Activated T-helper 9 cell treated with anti-CD3 and anti-CD28 coated beads, Interleukin-2, amount 50 U/mL, for 16 hours (primary cell): ENCODE measurements around the gene RAD23B.

Experiments used
- DNase-seq: peaks from one replicate; pipeline ENCODE4 v3.0.0-alpha.2; 2020; ENCODE audit warnings: low read depth

Gene RAD23B

DNA sequence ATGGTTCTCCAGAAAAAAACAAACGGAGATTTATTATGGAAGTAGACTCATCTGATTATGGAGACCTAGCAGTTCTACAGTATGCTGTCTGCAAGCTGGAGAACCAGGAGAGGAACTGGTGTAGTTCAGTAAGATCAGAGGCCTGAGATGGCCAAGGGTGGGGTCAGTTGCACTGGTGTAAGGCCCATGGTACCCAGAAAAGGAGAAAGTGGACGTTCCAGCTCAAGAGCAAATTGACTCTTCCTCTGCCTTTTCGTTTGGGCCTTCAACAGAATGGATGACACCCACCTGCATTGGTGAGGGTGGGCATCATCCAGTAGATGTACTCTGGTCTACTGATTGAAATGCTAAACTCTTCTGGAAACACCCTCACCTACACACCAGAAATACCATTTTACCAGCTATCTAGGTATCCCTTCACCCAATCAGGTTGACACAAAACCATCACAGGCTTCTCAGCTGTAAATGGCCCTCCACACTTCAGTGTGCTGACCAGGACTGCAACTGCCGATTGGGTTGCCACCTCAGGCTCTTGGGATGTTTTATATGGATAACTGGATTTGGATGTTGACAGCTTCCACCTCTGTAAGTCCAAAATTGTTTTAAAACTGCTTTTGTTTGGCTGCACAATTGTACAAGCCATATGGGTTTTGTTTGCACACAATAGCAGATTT lies 51.2 kb downstream of the RAD23B start:
- no peak for DNase-seq

DNA sequence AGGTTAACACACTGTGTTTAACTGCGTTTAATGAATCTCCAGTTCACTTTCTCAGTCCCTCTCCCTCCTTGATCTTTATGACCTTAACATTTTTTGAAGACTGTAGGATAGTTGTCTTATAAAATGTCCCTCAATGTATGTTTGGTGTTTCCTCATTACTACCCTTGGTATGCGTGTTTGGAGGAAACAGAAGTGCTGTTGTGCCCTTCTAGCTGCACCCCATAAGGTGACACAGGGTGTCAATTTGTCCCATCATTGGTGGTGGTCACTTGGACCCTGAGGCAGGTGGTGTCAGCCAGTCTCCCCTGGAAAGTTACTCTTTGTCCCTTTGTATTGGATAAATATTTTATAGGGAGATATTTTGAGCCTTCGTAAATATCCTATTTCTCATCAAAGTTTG lies 52.3 kb downstream of the RAD23B start:
- no peak for DNase-seq

DNA sequence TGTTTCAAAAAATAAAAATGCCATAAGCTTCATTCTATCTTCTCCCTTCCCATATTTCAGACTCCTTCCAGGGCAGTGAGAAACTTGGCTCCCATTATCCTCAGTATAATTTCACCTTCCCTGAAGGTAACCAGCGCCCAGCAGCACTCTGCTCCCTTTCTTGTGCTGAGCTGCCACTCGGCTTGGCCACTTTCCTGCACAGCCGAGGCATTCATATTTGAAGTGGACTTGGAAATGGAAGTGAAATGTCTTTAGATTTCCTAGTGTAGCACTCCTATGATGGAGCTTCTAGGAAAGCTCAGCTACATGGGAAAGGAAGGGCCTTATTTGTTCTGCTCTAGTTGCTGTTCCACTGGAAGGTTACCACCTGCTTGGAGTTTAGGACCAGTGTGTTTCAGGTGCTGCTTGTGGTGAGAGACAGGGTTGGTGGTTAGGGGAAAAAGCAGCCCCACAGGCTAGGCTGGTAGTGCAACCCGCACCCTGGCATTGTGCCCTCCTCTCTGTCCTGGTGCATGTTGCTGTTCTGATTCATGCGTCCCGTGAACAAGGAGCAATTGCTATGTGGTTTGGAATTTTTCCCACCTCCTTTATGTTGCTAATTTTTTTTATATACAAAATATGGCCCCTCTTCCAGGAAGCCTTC lies 53.8 kb downstream of the RAD23B start:
- DNase-seq, result no peak

DNA sequence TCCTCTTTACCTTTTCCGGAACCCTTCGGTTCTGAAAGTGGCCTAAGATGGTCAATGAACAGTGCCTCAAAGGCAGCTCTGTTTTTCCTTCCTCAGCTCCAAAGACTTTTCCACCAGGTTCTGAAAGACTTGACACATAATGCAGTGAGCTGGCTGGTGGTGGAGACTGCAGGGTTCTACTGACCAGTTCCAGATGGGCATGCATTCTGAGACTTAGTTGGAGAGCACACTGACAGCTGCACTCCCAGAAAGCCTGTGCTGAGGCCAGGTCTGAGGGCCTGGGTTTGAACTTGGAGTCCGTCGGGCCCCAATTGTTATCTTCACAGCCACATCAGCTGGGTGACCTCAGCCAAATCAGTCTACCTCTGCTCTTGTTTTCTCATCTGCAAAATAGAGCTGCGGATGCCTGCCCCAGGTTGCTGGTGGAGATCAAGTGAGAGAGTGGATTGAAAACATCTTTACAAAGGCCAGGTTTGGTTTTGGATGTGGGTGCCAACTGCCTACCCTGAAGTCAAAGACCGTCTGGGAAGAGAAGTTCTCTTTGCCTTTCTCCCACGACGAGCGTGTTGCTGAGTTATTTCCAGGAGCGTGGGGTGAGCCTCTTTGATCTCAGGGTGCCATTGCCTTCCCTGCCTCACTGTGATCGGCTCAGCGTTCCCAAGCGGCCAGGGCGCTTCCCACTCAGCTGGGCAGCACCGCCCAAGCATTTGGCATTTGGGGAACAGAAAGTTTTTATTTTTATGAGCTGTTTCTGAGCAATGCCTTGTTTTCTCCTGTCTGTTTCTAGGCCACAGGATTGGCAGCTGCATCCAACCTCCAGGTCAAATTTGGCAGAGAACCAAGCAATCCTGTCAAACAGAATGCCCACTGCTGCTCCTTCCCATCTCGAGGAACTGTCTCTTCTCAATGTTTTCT lies 54.9 kb downstream of the RAD23B start:
- no peak for DNase-seq

DNA sequence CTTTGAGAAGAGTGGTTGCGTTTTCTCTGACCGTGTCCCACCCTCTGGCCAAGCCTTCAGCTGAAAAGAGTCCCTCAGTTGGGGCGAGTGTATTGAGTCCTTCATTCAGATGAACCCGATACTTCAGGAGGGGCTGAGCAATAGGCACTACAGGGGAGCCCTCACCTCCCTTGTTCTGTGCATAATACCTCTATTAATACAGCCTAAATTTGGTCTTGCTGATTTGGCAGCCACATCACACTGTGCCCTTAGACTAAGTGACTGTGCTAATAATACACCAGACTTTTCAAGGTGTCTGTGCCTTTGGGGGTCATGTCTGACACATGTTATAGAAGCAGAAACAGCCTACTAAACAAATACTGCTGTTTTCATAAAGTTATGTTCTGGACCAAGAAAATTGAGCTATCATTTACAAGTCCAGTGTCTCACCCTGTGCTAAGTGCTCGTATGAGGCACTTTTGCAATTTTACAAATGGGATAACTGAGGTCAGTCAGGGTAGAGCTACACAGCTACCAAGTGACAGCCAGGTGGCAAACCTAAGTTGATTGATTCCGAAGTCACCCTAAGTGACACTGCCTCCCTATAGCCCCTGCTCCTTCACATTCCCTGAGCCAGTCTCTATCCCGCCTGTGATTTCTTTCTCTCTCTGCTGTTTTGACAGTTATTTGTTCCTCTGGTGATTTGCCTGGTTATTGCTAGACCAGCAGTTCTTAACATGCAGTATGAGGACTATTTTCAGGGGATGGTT lies 56.0 kb downstream of the RAD23B start:
- DNase-seq, result no peak

DNA sequence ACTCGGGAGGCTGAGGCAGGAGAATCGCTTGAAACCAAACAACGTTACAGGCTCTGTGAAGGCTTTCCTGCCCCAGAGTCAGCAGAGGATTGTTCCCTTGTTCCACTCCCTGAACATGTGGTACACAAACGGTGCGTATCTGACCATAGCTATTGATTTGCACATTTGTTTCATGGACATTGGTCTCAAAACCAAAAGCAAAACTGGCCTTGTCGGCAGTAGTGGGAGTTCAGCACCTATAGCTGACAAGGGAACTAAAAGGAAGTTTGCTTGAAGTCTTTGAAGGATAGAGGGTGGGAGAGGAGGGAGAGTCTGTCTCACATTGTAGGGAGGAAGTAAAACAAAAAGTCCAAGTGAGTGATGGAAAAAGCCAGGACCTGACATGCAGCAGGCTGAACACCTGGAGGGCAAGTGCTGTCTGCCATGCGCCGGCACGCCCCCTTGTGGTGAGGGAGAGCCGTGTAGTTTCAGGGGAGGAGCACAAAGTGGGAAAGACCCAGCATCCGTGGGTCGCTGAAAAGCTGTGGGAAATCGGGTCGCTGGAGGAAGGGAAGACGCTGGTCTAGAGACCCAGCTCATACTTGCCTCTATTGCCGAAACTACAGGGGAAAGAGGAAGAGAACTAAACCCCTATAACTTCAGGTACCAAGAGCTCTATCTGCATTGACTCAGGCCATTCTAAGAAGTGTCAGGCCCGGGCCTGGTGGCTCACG lies 58.0 kb downstream of the RAD23B start:
- DNase-seq, result peak; percentile 72

DNA sequence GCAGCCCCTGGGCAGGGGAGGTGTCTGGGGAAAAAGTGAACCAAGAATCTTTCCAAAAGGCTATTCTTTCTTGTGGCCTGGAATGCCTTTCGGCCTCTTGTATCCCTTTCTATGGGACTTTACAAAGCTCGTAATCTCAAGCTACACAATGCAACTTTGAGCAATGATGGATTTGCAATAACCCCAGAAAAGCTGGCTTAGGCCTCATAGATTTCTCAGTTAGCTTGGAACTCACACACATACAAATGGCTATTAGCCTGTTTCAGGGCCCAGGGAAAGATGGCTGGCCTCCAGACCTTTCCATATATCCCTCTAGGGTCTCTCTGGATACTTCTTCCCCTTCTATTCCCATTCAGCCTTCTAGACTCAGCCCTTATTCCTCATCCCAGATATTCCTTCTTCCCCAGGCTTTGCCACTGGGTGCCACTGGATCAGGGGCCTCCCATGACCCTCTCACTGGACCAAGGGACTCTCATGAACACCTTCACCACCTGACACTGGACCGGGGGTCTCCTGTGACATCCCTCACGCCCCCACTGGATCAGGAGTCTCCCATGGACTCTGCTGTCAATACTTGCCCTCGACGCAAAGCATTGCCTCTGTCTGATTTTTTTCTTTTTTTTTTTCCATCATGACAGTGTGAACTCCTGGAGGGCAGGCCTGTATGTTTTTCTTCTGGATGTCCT lies 59.5 kb downstream of the RAD23B start:
- DNase-seq, result no peak

DNA sequence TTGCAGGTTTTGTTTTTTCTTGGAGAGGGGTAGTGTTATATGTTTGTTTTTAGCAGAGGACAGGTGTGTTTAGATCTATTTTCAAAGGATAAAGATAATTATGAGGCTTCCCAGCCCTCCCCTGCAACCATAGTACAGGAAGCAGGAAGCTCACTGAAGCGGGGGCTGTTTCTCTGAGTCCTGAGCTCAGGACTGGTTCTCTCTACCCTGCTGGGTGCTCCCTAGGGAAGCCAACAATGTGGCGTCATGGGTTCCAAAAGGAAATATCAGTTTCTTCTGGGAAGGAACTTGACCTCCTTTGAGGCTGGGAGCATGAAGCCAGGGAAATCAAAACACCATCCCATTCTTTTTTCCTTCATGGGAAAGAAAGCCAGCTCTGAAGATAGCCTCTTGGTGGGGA lies 62.2 kb downstream of the RAD23B start:
- no peak for DNase-seq

DNA sequence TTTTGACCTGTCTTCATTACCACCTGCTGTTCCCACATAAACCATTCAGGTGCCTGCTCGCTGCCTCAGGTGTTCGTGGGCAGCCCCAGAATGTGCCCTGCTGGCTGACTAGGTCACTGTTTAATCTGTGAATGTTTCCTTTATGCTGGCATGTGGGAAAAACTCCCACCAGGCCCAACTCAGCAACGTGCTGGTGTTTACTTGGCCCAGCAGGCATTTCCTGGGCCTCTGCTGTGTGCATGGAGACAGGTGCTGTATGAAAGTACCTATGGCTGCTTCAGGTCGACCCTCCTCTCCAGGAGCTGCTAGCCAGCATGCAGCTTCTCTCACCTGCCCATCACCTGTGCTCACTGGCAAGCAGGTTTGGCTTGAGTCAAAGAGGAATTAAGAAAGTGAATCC lies 65.8 kb downstream of the RAD23B start:
- no peak for DNase-seq

DNA sequence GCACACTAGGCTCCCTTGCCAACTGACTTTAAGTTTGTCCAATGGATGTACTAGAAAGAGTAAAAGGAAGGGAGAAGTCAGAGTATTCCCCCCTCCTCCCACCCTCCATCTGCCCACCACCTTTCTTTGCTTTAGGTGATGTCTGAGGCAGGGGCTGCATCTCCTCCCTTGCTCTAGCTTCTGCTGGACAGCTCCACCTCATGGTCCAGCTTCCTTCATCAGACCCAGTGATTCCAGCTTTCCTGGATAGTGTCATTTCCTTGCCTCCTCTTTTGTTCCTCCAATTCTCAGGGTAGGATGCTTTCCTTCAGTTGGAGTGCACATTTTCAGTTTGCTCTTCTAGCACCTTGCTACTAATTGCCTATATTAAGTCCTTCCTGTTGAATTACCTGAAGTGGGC lies 67.4 kb downstream of the RAD23B start:
- no peak for DNase-seq

DNA sequence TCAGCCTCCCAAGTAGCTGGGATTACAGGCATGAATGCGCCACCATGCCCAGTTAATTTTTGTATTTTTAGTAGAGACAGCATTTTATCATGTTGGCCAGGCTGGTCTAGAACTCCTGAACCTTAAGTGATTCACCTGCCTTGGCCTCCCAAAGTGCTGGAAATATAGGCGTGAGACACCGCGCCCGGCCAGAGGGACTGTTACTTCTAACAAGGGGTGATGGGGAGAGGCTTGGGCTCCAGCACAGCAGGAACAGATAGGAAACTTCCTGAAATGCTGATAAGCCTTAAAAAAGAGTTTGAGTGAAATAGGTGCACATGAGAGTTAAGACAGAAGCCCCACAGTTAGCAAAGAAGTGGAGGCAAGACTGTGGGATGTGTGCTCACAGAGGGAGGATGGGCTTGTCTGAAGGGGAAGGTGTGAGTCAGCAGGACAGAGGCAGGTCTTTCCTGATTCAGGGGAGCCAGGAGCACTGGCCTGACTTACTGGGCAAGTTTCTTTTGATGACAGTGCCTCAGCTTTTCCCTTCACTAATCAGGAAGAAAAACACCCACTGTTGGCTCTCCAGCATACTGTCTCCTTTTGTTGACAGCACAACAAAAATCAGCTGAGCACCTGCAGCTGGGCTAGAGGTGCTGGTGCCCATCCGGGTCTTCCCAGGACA lies 68.4 kb downstream of the RAD23B start:
- no peak for DNase-seq

DNA sequence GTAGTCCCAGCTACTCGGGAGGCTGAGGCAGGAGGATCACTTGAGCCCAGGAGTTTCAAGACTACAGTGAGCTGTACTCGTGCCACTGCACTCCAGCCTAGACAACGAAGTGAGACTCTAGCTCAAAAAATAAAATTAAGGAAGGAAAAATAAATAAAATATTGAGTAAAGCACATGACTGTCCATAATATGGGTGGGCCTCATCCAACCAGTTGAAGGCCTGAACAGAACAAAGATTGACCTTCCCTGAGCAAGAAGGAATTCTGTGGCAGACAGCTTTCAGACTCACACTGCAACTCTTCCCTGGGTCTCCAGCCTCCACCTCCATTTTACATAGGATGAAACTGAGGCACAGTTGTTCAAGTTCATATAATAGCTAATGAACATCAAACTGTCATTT lies 72.3 kb downstream of the RAD23B start:
- no peak for DNase-seq

DNA sequence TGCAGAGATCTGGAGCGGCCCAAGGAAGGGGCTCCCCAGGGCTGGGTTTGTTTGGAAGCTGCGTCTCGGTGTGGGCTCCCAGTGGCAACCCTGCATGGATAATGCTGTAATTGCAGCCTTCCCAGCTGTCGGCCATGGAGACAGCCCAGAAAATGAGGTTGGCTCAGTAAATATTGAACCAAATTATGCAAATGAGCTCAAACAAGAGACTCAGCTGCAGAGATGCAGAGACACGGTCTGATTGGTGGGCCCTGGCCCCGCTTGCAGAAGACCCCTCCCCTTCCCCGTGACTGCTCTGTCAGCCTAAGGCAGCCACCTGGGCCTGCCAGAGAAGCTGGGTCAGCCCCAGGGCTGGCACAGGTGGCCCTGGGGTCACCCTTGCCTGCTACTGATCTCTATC lies 75.9 kb downstream of the RAD23B start:
- no peak for DNase-seq

DNA sequence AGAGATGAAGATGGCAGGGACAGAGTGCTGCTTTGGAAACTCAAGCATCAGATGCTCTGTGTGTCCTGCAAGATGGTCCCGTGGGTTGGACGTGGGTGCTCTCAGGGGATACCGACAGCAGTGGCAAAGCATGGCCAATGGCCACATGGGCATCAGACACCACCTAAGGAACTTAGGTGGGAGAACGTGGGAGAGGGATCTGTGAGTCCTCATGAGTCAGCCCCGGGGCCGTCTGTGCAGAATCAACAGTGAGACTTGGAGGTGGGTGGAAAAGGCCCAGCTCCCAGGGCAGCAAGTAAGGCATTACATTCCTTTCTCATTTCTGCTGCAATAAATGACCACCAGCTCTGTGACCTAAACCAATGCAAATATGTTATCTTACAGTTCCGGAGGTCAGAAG lies 77.0 kb downstream of the RAD23B start:
- DNase-seq, result no peak

DNA sequence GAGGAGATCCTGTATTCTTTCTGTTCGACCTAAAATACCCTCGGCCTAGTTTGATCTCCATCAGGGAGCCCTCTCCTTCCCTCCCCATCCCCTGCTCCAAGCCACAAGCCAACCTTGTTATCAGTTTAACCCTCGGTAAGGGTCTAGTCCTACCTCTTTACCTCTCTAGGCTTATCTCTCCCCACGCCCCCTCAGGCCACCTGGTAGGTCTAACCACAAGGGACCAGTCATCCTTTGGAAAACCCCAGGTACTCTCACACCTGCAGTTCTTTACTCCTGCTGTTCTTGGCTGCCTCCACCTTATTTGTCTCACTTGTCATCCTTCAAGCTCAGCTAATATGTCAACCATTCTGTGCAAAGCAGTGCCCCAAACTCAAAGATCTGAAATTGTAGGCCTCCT lies 78.7 kb downstream of the RAD23B start:
- DNase-seq, result no peak

DNA sequence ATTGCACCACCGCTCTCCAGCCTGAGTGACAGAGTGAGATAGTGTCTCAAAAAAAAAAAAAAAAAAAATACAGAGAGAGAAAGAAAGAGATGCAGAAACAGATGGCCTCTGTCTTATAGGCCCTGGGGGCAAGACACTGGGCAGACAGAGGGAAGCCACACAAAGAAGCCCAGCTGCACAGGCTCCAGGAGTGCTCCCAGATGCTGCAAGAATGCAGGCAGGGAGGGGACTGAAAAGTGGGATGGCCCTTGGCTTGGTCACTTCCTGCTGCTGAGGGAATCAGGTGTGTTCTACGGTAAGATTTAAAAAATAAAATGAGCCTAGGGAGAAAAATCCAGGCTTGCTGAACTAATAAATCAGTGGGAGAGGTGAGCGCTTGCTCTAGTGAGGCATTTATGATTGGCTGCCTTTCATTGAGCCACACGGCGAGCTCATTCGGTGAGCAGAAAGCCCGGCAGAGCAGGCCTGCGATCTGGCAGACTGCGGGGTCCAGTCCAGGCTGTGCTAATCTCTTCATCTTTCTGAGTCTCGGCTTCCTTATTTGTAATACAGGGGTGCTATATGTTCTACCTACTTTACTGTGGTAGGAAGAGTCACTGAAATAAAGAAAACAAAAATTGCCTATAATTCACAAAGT lies 80.6 kb downstream of the RAD23B start:
- no peak for DNase-seq

DNA sequence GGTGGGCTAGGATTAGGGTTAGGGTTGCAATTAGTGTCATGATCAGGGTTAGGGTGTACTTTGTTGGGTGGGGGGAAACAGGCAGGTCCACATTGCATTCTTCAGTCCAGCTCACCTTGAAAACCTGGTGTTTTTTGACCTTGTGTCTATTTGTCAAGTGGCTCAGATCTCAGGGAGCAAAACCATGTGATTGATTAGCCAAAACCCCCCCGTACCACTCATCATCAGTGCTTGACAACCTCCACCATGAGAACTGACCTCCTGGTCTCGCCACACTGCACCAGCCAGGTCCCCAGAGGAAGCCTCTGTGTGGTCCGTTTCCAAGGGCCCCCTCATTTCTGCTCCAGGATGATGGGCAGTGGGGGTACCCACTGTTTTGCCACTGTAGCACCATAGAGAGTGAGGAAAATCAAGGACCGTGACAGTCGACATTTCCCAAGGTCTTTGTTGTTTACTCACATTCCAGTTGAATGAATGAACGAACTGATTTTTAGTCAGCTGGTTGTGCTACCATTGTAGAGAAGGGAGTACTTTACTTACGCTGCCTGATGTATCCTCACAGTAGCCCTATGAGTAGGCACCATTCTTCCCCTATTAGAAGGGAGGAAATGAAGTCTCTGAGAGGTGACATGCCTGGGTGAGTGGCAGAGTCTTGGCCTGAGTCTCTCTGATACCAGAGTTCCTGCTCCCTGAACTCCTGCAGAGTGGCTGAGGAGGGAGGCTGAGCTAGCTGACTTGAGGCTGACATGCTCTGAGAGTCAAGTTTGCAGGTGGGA lies 84.8 kb downstream of the RAD23B start:
- DNase-seq, result no peak

DNA sequence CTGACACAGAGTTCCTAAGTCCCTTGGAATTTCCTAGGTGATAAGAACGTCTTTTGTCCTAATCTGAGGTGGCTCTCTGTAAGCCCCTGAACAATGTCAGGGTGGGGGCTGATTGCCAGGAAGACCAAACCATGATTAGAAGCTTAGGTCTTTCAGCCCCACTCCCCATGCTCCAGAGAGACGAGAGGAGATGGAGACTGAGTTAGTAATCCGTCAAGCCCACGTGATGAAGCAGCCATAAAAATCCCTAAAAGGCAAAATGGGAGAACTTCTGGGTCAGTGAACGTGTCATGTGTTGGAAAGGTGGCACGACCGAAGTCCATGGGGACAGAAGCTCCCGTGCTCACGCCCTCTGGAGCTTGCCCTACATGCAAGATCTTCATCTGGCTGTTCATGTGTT lies 85.6 kb downstream of the RAD23B start:
- no peak for DNase-seq

DNA sequence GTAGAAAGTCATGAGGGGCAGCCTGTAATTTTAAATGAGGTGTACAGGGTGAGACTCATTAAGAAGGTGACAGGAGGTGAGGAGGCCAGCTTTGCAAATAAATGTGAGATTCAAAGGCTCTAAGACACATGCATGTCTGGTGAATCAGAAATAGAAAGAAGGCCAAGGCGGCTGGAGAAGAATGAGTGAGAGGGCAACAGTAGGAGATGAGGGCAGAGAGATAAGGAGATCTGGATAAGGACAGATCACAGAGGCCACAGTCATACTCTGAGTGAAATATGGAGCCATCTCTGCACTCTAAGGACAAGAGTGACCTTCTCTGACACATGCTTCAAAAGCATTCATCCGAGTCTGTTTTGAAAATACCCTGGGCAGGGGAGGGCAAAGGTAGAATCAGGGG lies 90.7 kb downstream of the RAD23B start:
- no peak for DNase-seq
